ENCODE measurements around the gene ATRNL1. TPM values are rescaled to one million over a fixed set of nuclear protein-coding genes. Genes with fewer than 3 reads are reported as not detected.

Gene ATRNL1
- polyA plus RNA-seq, 3 donors: not detected

GRCh38 chr10:115665549-115665948, 572.4 kb downstream of the ATRNL1 start:
- intact Hi-C loops (cut with micrococcal nuclease): no loop called here
- Histone ChIP-seq H3K79me2 (ENCODE audit: insufficient read depth, low read length) (no peaks in the 10 kb centered on the region), H3K27ac (ENCODE audit: low read depth in 1 of 2, low read length in 2 of 2) (no peak overlapping the region), H3K36me3 (replicated peaks in 1 of 2; ENCODE audit: control insufficient read depth in 1 of 2, insufficient read depth in 2 of 2, low read length in 2 of 2) (no peaks in the 10 kb centered on the region), H3K4me1 (ENCODE audit: control insufficient read depth in 1 of 2, insufficient read depth in 2 of 2, low read length in 2 of 2) (no peaks in the 10 kb centered on the region), H3K9ac (ENCODE audit: insufficient read depth, low read length, poor library complexity, severe bottlenecking) (no peak overlapping the region), H3K4me3 (replicated peaks in 1 of 3; ENCODE audit: low read depth in 2 of 3, low read length in 3 of 3) (no peak overlapping the region), H4K20me1 (ENCODE audit: insufficient read depth, low read length) (no peaks in the 10 kb centered on the region), H3K9me3 (replicated peaks in 1 of 2; ENCODE audit: control insufficient read depth in 1 of 2, insufficient read depth in 1 of 2, low read length in 2 of 2) (no peaks in the 10 kb centered on the region), H3K4me2 (replicated peaks; ENCODE audit: extremely low read depth, low read length, poor library complexity, severe bottlenecking) (no peak overlapping the region), H2AFZ (ENCODE audit: insufficient read depth, low read depth, low read length, poor library complexity, severe bottlenecking) (no peak overlapping the region), H3K27me3 (ENCODE audit: control insufficient read depth in 2 of 2, insufficient read depth in 2 of 2, low read length in 2 of 2) (no peaks in the 10 kb centered on the region)
- DNase-seq: no peak
- WGBS (ENCODE audit: insufficient coverage): no CpG with 5 or more reads among the region's 2 CpGs
- Mint-ChIP-seq H3K9me3 (peaks cover 0 to 1% (median 0%) of the 10 kb centered on the region in 7 donors), H3K4me1 (no peaks in the 10 kb centered on the region), H3K27me3 (ENCODE audit: low read depth in 3 of 3) (no peaks in the 10 kb centered on the region), H3K4me3 (no peak overlapping the region), H3K27ac (no peak overlapping the region), H3K36me3 (no peaks in the 10 kb centered on the region)
- no peak for TF ChIP-seq CTCF (IDR thresholded peaks at IDR 0.05)

GRCh38 chr10:115674496-115674895, 581.3 kb downstream of the ATRNL1 start:
- no CpG with 5 or more reads among the region's 1 CpG for WGBS (ENCODE audit: insufficient coverage)

More at GRCh38 chr10:115674496-115674895, 581.3 kb downstream of the ATRNL1 start:
- no peaks in the 10 kb centered on the region for H4K20me1 ChIP-seq (ENCODE audit: insufficient read depth, low read length)
- H3K9me3 ChIP-seq (replicated peaks in 1 of 2; ENCODE audit: control insufficient read depth in 1 of 2, insufficient read depth in 1 of 2, low read length in 2 of 2): no peaks in the 10 kb centered on the region
- no peaks in the 10 kb centered on the region for H3K36me3 Mint-ChIP-seq
- no peak overlapping the region for H3K4me3 ChIP-seq (replicated peaks in 1 of 3; ENCODE audit: low read depth in 2 of 3, low read length in 3 of 3)
- TF ChIP-seq CTCF (IDR thresholded peaks at IDR 0.05): no peak
- no peak overlapping the region for H3K27ac ChIP-seq (ENCODE audit: low read depth in 1 of 2, low read length in 2 of 2)
- H3K4me3 Mint-ChIP-seq: no peak overlapping the region
- no peak for DNase-seq
- H3K27ac Mint-ChIP-seq: no peak overlapping the region
- H3K27me3 Mint-ChIP-seq (ENCODE audit: low read depth in 3 of 3): no peaks in the 10 kb centered on the region
- H3K27me3 ChIP-seq (ENCODE audit: control insufficient read depth in 2 of 2, insufficient read depth in 2 of 2, low read length in 2 of 2): no peaks in the 10 kb centered on the region
- no peaks in the 10 kb centered on the region for H3K79me2 ChIP-seq (ENCODE audit: insufficient read depth, low read length)
- H2AFZ ChIP-seq (ENCODE audit: insufficient read depth, low read depth, low read length, poor library complexity, severe bottlenecking): no peak overlapping the region
- no peaks in the 10 kb centered on the region for H3K4me1 ChIP-seq (ENCODE audit: control insufficient read depth in 1 of 2, insufficient read depth in 2 of 2, low read length in 2 of 2)
- no peaks in the 10 kb centered on the region for H3K4me1 Mint-ChIP-seq
- intact Hi-C loops (cut with micrococcal nuclease): no loop called here
- H3K9me3 Mint-ChIP-seq: no peaks in the 10 kb centered on the region
- no peak overlapping the region for H3K4me2 ChIP-seq (replicated peaks; ENCODE audit: extremely low read depth, low read length, poor library complexity, severe bottlenecking)
- H3K9ac ChIP-seq (ENCODE audit: insufficient read depth, low read length, poor library complexity, severe bottlenecking): no peak overlapping the region
- no peaks in the 10 kb centered on the region for H3K36me3 ChIP-seq (replicated peaks in 1 of 2; ENCODE audit: control insufficient read depth in 1 of 2, insufficient read depth in 2 of 2, low read length in 2 of 2)

Data from CD14-positive monocyte (primary cell).